A549 (cell line): Measurements from ENCODE around the gene SSBP2. TPM values are rescaled to one million over a fixed set of nuclear protein-coding genes. Genes with fewer than 3 reads are reported as not detected.

ENCODE experiments used
- ATAC-seq, 2 experiments: fragments of 200-7000 bp in 1 of 2; fragments of >200 bp in 1 of 2; cut with Nextera tagmentation in 1 of 2; cut with Tn5 transposase in 1 of 2; 3 replicates each; pipeline versions ENCODE4 v1.8.0 to v1.9.1; 2018 to 2020; ENCODE audit warnings: mild to moderate bottlenecking in 1 of 2, moderate library complexity in 1 of 2
- CTCF ChIA-PET: fragments of 300-600 bp; sonication (Branson Sonifier 250); formaldehyde crosslinking; extraction: SDS; loops from one replicate; lab custom pipeline; 2021; ENCODE audit warnings: antibody characterized with exemption, inconsistent platforms; lab: Yijun Ruan, JAX
- POLR2A ChIA-PET: fragments of 350-600 bp; formaldehyde crosslinking; extraction: SDS; loops from one replicate; lab custom pipeline; 2021; ENCODE audit warnings: antibody characterized with exemption, inconsistent platforms; lab: Yijun Ruan, JAX
- DNase-seq, 2 experiments: peaks; one replicate each; pipeline versions ENCODE4 v3.0.0 to v3.0.0-alpha.2; 2011 to 2016; ENCODE audit warnings: low read depth in 1 of 2, low spot score in 1 of 2
- FAIRE-seq: peaks from 2 replicates; lab custom pipeline; 2011; peaks lifted over from hg19 to GRCh38; lab: Jason Lieb, UNC
- H3K27ac ChIP-seq, 2 experiments: fragments of >200 bp; sonication (Bioruptor Twin); formaldehyde crosslinking; 3 replicates each; pipeline ENCODE4 v1.5.1; 2016 to 2017
- H3K4me1 ChIP-seq: fragments of >200 bp; sonication (Bioruptor Twin); formaldehyde crosslinking; 3 replicates; pipeline ENCODE4 v1.6.1; 2016
- H3K4me2 ChIP-seq: fragments of >200 bp; sonication (Bioruptor Twin); formaldehyde crosslinking; 3 replicates; pipeline ENCODE4 v1.6.1; 2016
- H3K4me3 ChIP-seq: fragments of >200 bp; sonication (Bioruptor Twin); formaldehyde crosslinking; 3 replicates; pipeline ENCODE4 v1.5.1; 2016
- H3K9me3 ChIP-seq: fragments of >200 bp; sonication (Bioruptor Twin); formaldehyde crosslinking; 3 replicates; pipeline ENCODE4 v1.6.1; 2016
- BHLHE40 ChIP-seq: IDR thresholded peaks from 2 replicates; pipeline ENCODE4 v1.6.1; 2012; ENCODE audit warnings: low read depth, low read length, inconsistent platforms
- CBX2 ChIP-seq: fragments of 200-600 bp; sonication (generic); IDR thresholded peaks from 2 replicates; pipeline ENCODE4 v1.6.1; 2016; ENCODE audit warnings: low read depth, mild to moderate bottlenecking, borderline replicate concordance
- EHF ChIP-seq: fragments of 250-450 bp; sonication (Bioruptor Pico); IDR thresholded peaks from 2 replicates; pipeline ENCODE4 v1.5.0; 2020; ENCODE audit warnings: mild to moderate bottlenecking
- GATA3 ChIP-seq: IDR thresholded peaks from 2 replicates; pipeline ENCODE4 v1.6.1; 2012; ENCODE audit warnings: borderline replicate concordance
- HMGXB4 ChIP-seq: fragments of 250-450 bp; sonication (Bioruptor Pico); IDR thresholded peaks from 2 replicates; pipeline ENCODE4 v1.5.0; 2021; ENCODE audit warnings: mild to moderate bottlenecking, moderate library complexity, borderline replicate concordance
- JUNB ChIP-seq: fragments of >200 bp; sonication (Bioruptor Twin); formaldehyde crosslinking; IDR thresholded peaks from 2 replicates; pipeline ENCODE4 v1.6.1; 2016
- KDM5A ChIP-seq: fragments of 200-600 bp; sonication (generic); IDR thresholded peaks from 2 replicates; pipeline ENCODE4 v1.6.1; 2016; ENCODE audit warnings: antibody characterized with exemption, mild to moderate bottlenecking
- MAZ ChIP-seq: fragments of 150-350 bp; IDR thresholded peaks from 2 replicates; pipeline ENCODE4 v1.6.1; 2014; ENCODE audit warnings: antibody characterized with exemption, low read depth, low read length, borderline replicate concordance
- MYC ChIP-seq: IDR thresholded peaks from 2 replicates; pipeline ENCODE4 v1.6.1; 2012; ENCODE audit warnings: mild to moderate bottlenecking, inconsistent platforms, low read length, improper control_type of control experiment, borderline replicate concordance
- NFE2L2 ChIP-seq: fragments of 150-350 bp; conservative IDR thresholded peaks from 2 replicates; pipeline ENCODE4 v1.6.1; 2014; ENCODE audit warnings: low read length
- PBX3 ChIP-seq: IDR thresholded peaks from 2 replicates; pipeline ENCODE4 v1.6.1; 2012
- POLR2A ChIP-seq: IDR thresholded peaks from 2 replicates; pipeline ENCODE4 v1.6.1; 2012; ENCODE audit warnings: mild to moderate bottlenecking, low read length
- RCOR1 ChIP-seq: fragments of 150-350 bp; IDR thresholded peaks from 2 replicates; pipeline ENCODE4 v1.6.1; 2014; ENCODE audit warnings: antibody characterized with exemption, low read length, low read depth
- RNF2 ChIP-seq: fragments of 200-600 bp; sonication (generic); IDR thresholded peaks from 2 replicates; pipeline ENCODE4 v1.6.1; 2016; ENCODE audit warnings: low read depth, mild to moderate bottlenecking, antibody characterized with exemption, moderate library complexity, borderline replicate concordance
- SREBF2 ChIP-seq: fragments of 450-650 bp; IDR thresholded peaks from 2 replicates; pipeline ENCODE4 v1.6.1; 2014; ENCODE audit warnings: mild to moderate bottlenecking, moderate library complexity
- TP53 ChIP-seq: fragments of 250-450 bp; sonication (Bioruptor Pico); IDR thresholded peaks from 2 replicates; pipeline ENCODE4 v1.5.0; 2021; ENCODE audit warnings: mild to moderate bottlenecking, moderate library complexity
- ZC3H11A ChIP-seq: fragments of 450-650 bp; IDR thresholded peaks from 2 replicates; pipeline ENCODE4 v1.6.1; 2014; ENCODE audit warnings: antibody characterized with exemption, mild to moderate bottlenecking
- ZFP36 ChIP-seq: fragments of 450-650 bp; IDR thresholded peaks from 2 replicates; pipeline ENCODE4 v1.6.1; 2014; ENCODE audit warnings: borderline replicate concordance; ENCODE audit not compliant: partially characterized antibody
- ZNF302 ChIP-seq: fragments of 250-450 bp; sonication (Bioruptor Pico); IDR thresholded peaks from 2 replicates; pipeline ENCODE4 v1.9.0; 2021; ENCODE audit warnings: inconsistent platforms, mild to moderate bottlenecking, moderate library complexity
- WGBS: methylation state at CpG from one replicate; pipeline ENCODE4 v1.1.6; 2017; ENCODE audit errors: missing lambda C conversion rate; 5-methylcytosine and 5-hydroxymethylcytosine counted together
- polyA plus RNA-seq, 4 experiments: library from polyadenylated mRNA; depleted of rRNA in 3 of 4; stranded (reverse); fragments of >200 nt; fragmentation: RNase III in 1 of 4; extraction: RNeasy Plus Mini Kit Qiagen cat#74134 plus additional on column Dnase treatment in 1 of 4; gene quantifications; 2 replicates in 3 of 4; 3 replicates in 1 of 4; pipeline ENCODE4 v1.2.3, GENCODE V29; 2011 to 2017
- TF ChIP-seq, protein P1 (sequence below): fragments of >200 bp; sonication (Bioruptor Twin); formaldehyde crosslinking; IDR thresholded peaks from 3 replicates; pipeline ENCODE4 v1.6.1; 2016
- TF ChIP-seq, protein P2 (sequence below): fragments of 150-350 bp; IDR thresholded peaks from 2 replicates; pipeline ENCODE4 v1.6.1; 2014; ENCODE audit warnings: low read depth, mild to moderate bottlenecking, low read length
- TF ChIP-seq, protein P3 (sequence below): fragments of 250-450 bp; sonication (Bioruptor Pico); IDR thresholded peaks from 2 replicates; pipeline ENCODE4 v1.5.0; 2020; ENCODE audit warnings: low read depth, mild to moderate bottlenecking, moderate library complexity
- TF ChIP-seq, protein P4 (sequence below): fragments of >200 bp; sonication (Bioruptor Twin); formaldehyde crosslinking; IDR thresholded peaks from 3 replicates; pipeline ENCODE4 v1.5.1; 2016
- TF ChIP-seq, protein P5 (sequence below): fragments of >200 bp; sonication (Bioruptor Twin); formaldehyde crosslinking; IDR thresholded peaks from 2 replicates; pipeline ENCODE4 v1.6.1; 2016

Gene SSBP2
- polyA plus RNA-seq, 2 of the 4 experiments (the other 2 are of a cell fraction): 4.5 to 14.2 TPM

- FAIRE-seq: no peak
- no peaks in the 10 kb centered on the region for H3K4me1 ChIP-seq
- TF ChIP-seq RNF2 (no peak), MYC (no peak), KDM5A (no peak), CBX2 (no peak)
- H3K27ac ChIP-seq: no peak overlapping the region
- DNase-seq: no peak
- H3K4me3 ChIP-seq: no peak overlapping the region
- H3K9me3 ChIP-seq: no peaks in the 10 kb centered on the region
- 76% methylated on average over 1 of the region's 1 CpG for WGBS
- ChIA-PET POLR2A (no interaction called here), CTCF (no interaction called here)
- no peak overlapping the region for H3K4me2 ChIP-seq
- ATAC-seq: no peak
These were observed 21.6 kb downstream of the SSBP2 start for GRCh38 chr5:81729276-81729675.

GRCh38 chr5:81728301-81728700 lies 22.6 kb downstream of the SSBP2 start:
- DNase-seq: no peak
- TF ChIP-seq ZNF302 (CRISPR knock-in tag): no peak
- no peak for TF ChIP-seq TP53
- no peak for TF ChIP-seq MAZ
- TF ChIP-seq BHLHE40: no peak
- no peak for TF ChIP-seq HMGXB4 (CRISPR knock-in tag)
- TF ChIP-seq, protein P1, sequence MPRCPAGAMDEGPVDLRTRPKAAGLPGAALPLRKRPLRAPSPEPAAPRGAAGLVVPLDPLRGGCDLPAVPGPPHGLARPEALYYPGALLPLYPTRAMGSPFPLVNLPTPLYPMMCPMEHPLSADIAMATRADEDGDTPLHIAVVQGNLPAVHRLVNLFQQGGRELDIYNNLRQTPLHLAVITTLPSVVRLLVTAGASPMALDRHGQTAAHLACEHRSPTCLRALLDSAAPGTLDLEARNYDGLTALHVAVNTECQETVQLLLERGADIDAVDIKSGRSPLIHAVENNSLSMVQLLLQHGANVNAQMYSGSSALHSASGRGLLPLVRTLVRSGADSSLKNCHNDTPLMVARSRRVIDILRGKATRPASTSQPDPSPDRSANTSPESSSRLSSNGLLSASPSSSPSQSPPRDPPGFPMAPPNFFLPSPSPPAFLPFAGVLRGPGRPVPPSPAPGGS: no peak
- TF ChIP-seq, protein P2, sequence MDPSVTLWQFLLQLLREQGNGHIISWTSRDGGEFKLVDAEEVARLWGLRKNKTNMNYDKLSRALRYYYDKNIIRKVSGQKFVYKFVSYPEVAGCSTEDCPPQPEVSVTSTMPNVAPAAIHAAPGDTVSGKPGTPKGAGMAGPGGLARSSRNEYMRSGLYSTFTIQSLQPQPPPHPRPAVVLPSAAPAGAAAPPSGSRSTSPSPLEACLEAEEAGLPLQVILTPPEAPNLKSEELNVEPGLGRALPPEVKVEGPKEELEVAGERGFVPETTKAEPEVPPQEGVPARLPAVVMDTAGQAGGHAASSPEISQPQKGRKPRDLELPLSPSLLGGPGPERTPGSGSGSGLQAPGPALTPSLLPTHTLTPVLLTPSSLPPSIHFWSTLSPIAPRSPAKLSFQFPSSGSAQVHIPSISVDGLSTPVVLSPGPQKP: no peak
- TF ChIP-seq, protein P3, sequence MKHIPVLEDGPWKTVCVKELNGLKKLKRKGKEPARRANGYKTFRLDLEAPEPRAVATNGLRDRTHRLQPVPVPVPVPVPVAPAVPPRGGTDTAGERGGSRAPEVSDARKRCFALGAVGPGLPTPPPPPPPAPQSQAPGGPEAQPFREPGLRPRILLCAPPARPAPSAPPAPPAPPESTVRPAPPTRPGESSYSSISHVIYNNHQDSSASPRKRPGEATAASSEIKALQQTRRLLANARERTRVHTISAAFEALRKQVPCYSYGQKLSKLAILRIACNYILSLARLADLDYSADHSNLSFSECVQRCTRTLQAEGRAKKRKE (CRISPR knock-in tag): no peak
- no peak for TF ChIP-seq ZC3H11A
- TF ChIP-seq EHF (CRISPR knock-in tag): no peak
- TF ChIP-seq JUNB: no peak
- no peak for TF ChIP-seq ZFP36
- no peak for TF ChIP-seq GATA3
- TF ChIP-seq RCOR1: no peak
- TF ChIP-seq POLR2A: no peak
- TF ChIP-seq PBX3: no peak
- no peak for TF ChIP-seq NFE2L2
- TF ChIP-seq SREBF2: no peak
- TF ChIP-seq, protein P4, sequence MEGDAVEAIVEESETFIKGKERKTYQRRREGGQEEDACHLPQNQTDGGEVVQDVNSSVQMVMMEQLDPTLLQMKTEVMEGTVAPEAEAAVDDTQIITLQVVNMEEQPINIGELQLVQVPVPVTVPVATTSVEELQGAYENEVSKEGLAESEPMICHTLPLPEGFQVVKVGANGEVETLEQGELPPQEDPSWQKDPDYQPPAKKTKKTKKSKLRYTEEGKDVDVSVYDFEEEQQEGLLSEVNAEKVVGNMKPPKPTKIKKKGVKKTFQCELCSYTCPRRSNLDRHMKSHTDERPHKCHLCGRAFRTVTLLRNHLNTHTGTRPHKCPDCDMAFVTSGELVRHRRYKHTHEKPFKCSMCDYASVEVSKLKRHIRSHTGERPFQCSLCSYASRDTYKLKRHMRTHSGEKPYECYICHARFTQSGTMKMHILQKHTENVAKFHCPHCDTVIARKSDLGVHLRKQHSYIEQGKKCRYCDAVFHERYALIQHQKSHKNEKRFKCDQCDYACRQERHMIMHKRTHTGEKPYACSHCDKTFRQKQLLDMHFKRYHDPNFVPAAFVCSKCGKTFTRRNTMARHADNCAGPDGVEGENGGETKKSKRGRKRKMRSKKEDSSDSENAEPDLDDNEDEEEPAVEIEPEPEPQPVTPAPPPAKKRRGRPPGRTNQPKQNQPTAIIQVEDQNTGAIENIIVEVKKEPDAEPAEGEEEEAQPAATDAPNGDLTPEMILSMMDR: no peak
- TF ChIP-seq, protein P5, sequence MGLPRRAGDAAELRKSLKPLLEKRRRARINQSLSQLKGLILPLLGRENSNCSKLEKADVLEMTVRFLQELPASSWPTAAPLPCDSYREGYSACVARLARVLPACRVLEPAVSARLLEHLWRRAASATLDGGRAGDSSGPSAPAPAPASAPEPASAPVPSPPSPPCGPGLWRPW: no peak
- TF ChIP-seq, all 56 proteins: peak for 0
- no peak for FAIRE-seq
- POLR2A ChIA-PET: no interaction called here
- no peak for ATAC-seq
- H3K9me3 ChIP-seq: no peaks in the 10 kb centered on the region
- CTCF ChIA-PET: no interaction called here
- 91% methylated on average over 3 of the region's 3 CpGs for WGBS
- H3K4me3 ChIP-seq: no peak overlapping the region
- H3K4me1 ChIP-seq: no peaks in the 10 kb centered on the region
- H3K4me2 ChIP-seq: no peak overlapping the region
- no peak overlapping the region for H3K27ac ChIP-seq
